SK-N-SH (cell line): Measurements from ENCODE around the gene ACTR2.

ENCODE experiments used
- EZH2phosphoT487 ChIP-seq: fragments of 200-600 bp; sonication (generic); IDR thresholded peaks from 2 replicates; pipeline ENCODE4 v1.6.1; 2017; ENCODE audit warnings: low read depth, mixed run types, mild to moderate bottlenecking, antibody characterized with exemption, moderate library complexity, borderline replicate concordance
- YY1 ChIP-seq: IDR thresholded peaks from 2 replicates; pipeline ENCODE4 v1.4.0; 2012; ENCODE audit warnings: low read depth, mild to moderate bottlenecking
- TF ChIP-seq, protein P1 (sequence below): fragments of 200-600 bp; sonication (generic); IDR thresholded peaks from 2 replicates; pipeline ENCODE4 v1.6.1; 2017; ENCODE audit warnings: antibody characterized with exemption, mild to moderate bottlenecking, moderate library complexity

DNA sequence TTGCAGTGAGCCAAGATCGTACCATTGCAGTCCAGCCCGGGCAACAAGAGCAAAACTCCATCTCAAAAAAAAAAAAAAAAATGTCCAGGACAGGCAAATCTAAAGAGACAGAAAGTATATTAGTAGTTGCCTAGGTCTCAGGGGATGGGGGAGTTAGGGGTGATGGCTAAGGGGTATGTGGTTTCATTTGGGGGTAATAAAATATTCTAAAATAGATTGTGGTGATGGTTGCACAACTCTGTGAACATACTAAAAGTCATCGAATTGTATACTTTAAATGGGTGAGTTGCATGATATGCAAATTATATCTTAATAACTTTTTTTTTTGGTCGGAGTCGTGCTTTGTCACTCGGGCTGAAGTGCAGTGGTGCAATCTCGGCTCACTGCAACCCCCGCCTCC, 34.2 kb upstream of the ACTR2 start:
- TF ChIP-seq EZH2phosphoT487: no peak
- TF ChIP-seq, protein P1, sequence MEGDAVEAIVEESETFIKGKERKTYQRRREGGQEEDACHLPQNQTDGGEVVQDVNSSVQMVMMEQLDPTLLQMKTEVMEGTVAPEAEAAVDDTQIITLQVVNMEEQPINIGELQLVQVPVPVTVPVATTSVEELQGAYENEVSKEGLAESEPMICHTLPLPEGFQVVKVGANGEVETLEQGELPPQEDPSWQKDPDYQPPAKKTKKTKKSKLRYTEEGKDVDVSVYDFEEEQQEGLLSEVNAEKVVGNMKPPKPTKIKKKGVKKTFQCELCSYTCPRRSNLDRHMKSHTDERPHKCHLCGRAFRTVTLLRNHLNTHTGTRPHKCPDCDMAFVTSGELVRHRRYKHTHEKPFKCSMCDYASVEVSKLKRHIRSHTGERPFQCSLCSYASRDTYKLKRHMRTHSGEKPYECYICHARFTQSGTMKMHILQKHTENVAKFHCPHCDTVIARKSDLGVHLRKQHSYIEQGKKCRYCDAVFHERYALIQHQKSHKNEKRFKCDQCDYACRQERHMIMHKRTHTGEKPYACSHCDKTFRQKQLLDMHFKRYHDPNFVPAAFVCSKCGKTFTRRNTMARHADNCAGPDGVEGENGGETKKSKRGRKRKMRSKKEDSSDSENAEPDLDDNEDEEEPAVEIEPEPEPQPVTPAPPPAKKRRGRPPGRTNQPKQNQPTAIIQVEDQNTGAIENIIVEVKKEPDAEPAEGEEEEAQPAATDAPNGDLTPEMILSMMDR: no peak
- no peak for TF ChIP-seq YY1
